MM.1S (cell line): ENCODE results near the gene FMOD.

Source experiments
- DNase-seq: peaks from one replicate; pipeline ENCODE4 v3.0.0-alpha.2; 2015
- H2AFZ ChIP-seq: fragments of 300-600 bp; sonication (generic); 2 replicates; pipeline ENCODE4 v1.6.0; 2016; ENCODE audit warnings: antibody characterized with exemption, low read length
- H3F3A ChIP-seq: fragments of 300-600 bp; sonication (generic); 2 replicates; pipeline ENCODE4 v1.6.1; 2016; ENCODE audit warnings: mild to moderate bottlenecking, antibody characterized with exemption, low read length, moderate library complexity, mixed read lengths; ENCODE audit not compliant: insufficient read depth
- H3K27ac ChIP-seq: fragments of 300-600 bp; sonication (generic); 2 replicates; pipeline ENCODE4 v1.5.1; 2016; ENCODE audit warnings: mild to moderate bottlenecking, low read length
- H3K27me3 ChIP-seq: fragments of 300-600 bp; sonication (generic); replicated peaks from 2 replicates; pipeline ENCODE4 v1.6.0; 2016; ENCODE audit warnings: low read length; ENCODE audit not compliant: insufficient read depth
- H3K36me3 ChIP-seq: fragments of 300-600 bp; sonication (generic); replicated peaks from 2 replicates; pipeline ENCODE4 v1.6.1; 2016; ENCODE audit warnings: mild to moderate bottlenecking, low read length, mixed read lengths; ENCODE audit not compliant: insufficient read depth
- H3K4me1 ChIP-seq: fragments of 300-600 bp; sonication (generic); 2 replicates; pipeline ENCODE4 v1.6.1; 2016; ENCODE audit warnings: low read length, mixed read lengths
- H3K4me2 ChIP-seq: fragments of 300-600 bp; sonication (generic); 2 replicates; pipeline ENCODE4 v1.6.0; 2016; ENCODE audit warnings: low read depth, low read length
- H3K4me3 ChIP-seq: fragments of 300-600 bp; sonication (generic); 2 replicates; pipeline ENCODE4 v1.5.1; 2016; ENCODE audit warnings: low read length, mixed read lengths
- H3K79me2 ChIP-seq: fragments of 300-600 bp; sonication (generic); 2 replicates; pipeline ENCODE4 v1.6.1; 2016; ENCODE audit warnings: mixed run types, low read length, mixed read lengths
- H3K9ac ChIP-seq: fragments of 300-600 bp; sonication (generic); 2 replicates; pipeline ENCODE4 v1.6.1; 2016; ENCODE audit warnings: low read length, mixed read lengths
- H3K9me2 ChIP-seq: fragments of 300-600 bp; sonication (generic); replicated peaks from 2 replicates; pipeline ENCODE4 v1.6.1; 2016; ENCODE audit warnings: mild to moderate bottlenecking, low read length, mixed read lengths; ENCODE audit not compliant: insufficient read depth
- H3K9me3 ChIP-seq: fragments of 300-600 bp; sonication (generic); replicated peaks from 2 replicates; pipeline ENCODE4 v1.6.1; 2016; ENCODE audit warnings: mild to moderate bottlenecking, low read length, mixed read lengths; ENCODE audit not compliant: insufficient read depth
- H4K20me1 ChIP-seq: fragments of 300-600 bp; sonication (generic); 2 replicates; pipeline ENCODE4 v1.6.1; 2016; ENCODE audit warnings: mild to moderate bottlenecking, low read length, moderate library complexity, mixed read lengths; ENCODE audit not compliant: insufficient read depth
- CTCF ChIP-seq: fragments of 300-600 bp; sonication (generic); IDR thresholded peaks from 2 replicates; pipeline ENCODE4 v1.5.1; 2016; ENCODE audit warnings: antibody characterized with exemption, low read length, mixed read lengths
- EZH2 ChIP-seq: fragments of 300-600 bp; sonication (generic); optimal IDR thresholded peaks from 2 replicates; pipeline ENCODE3; 2017; ENCODE audit warnings: low read depth, mild to moderate bottlenecking, antibody characterized with exemption, low read length, mixed read lengths
- EZH2phosphoT487 ChIP-seq: fragments of 300-600 bp; sonication (generic); IDR thresholded peaks from 2 replicates; pipeline ENCODE4 v1.6.1; 2018; ENCODE audit warnings: antibody characterized with exemption, low read length

Gene FMOD

GRCh38 chr1:203362720-203363025, 11.8 kb upstream of the FMOD start:
- Histone ChIP-seq H3K4me1 (no peaks in the 10 kb centered on the region), H3K9me2 (no peaks in the 10 kb centered on the region), H3K36me3 (no peaks in the 10 kb centered on the region), H3K9me3 (no peaks in the 10 kb centered on the region), H3K27me3 (no peaks in the 10 kb centered on the region), H3K27ac (no peak overlapping the region), H3F3A (no peaks in the 10 kb centered on the region), H3K4me3 (no peak overlapping the region), H4K20me1 (no peaks in the 10 kb centered on the region), H2AFZ (no peak overlapping the region), H3K9ac (no peak overlapping the region), H3K79me2 (no peaks in the 10 kb centered on the region), H3K4me2 (no peak overlapping the region)
- no peak for DNase-seq
- no peak for TF ChIP-seq EZH2
- no peak for TF ChIP-seq EZH2phosphoT487
- no peak for TF ChIP-seq CTCF

GRCh38 chr1:203361945-203362719, 11.2 kb upstream of the FMOD start:
- no peaks in the 10 kb centered on the region for H3K9me3 ChIP-seq
- no peaks in the 10 kb centered on the region for H3K27me3 ChIP-seq
- no peaks in the 10 kb centered on the region for H3F3A ChIP-seq
- H3K9ac ChIP-seq: no peak overlapping the region
- no peak overlapping the region for H3K4me3 ChIP-seq
- no peak for DNase-seq
- H3K79me2 ChIP-seq: no peaks in the 10 kb centered on the region
- H3K36me3 ChIP-seq: no peaks in the 10 kb centered on the region
- H4K20me1 ChIP-seq: no peaks in the 10 kb centered on the region
- TF ChIP-seq EZH2 (no peak), EZH2phosphoT487 (no peak), CTCF (no peak)
- no peak overlapping the region for H3K27ac ChIP-seq
- 0 out of 2 replicates have a peak overlapping the region, but pooled peaks have one; percentile 13 for H2AFZ ChIP-seq
- H3K9me2 ChIP-seq: no peaks in the 10 kb centered on the region
- H3K4me2 ChIP-seq: no peak overlapping the region
- H3K4me1 ChIP-seq: no peaks in the 10 kb centered on the region

GRCh38 chr1:203360547-203361185, 9.7 kb upstream of the FMOD start:
- Histone ChIP-seq H3K4me2 (no peak overlapping the region), H2AFZ (no peak overlapping the region), H3K9me2 (no peaks in the 10 kb centered on the region), H3K27ac (no peak overlapping the region), H4K20me1 (no peaks in the 10 kb centered on the region), H3K27me3 (no peaks in the 10 kb centered on the region), H3K4me3 (no peak overlapping the region), H3K4me1 (no peaks in the 10 kb centered on the region), H3K79me2 (no peaks in the 10 kb centered on the region), H3K36me3 (no peaks in the 10 kb centered on the region), H3K9ac (no peak overlapping the region), H3K9me3 (no peaks in the 10 kb centered on the region), H3F3A (no peaks in the 10 kb centered on the region)
- DNase-seq: no peak
- TF ChIP-seq EZH2 (no peak), EZH2phosphoT487 (no peak), CTCF (no peak)
